Retinal pigment epithelial cell (primary cell): ENCODE results near the gene CGREF1.
"Not testable (repeated sequence)": the region's sequence is repeated elsewhere in the genome, so short reads cannot be mapped to it uniquely, and the experiment has no call there.

Source experiments
- DNase-seq: peaks from one replicate; pipeline ENCODE4 v3.0.0-alpha.2; 2010; ENCODE audit warnings: low read depth
- H3K4me3 ChIP-seq: 2 replicates; pipeline ENCODE4 v1.5.1; 2011; ENCODE audit warnings: mild to moderate bottlenecking, low read length, control low read depth, moderate library complexity
- TF ChIP-seq, protein P1 (sequence below): conservative IDR thresholded peaks from 2 replicates; pipeline ENCODE4 v1.5.1; 2011; ENCODE audit warnings: low read depth, low read length, control low read depth, inconsistent platforms

The CGREF1 gene

DNA sequence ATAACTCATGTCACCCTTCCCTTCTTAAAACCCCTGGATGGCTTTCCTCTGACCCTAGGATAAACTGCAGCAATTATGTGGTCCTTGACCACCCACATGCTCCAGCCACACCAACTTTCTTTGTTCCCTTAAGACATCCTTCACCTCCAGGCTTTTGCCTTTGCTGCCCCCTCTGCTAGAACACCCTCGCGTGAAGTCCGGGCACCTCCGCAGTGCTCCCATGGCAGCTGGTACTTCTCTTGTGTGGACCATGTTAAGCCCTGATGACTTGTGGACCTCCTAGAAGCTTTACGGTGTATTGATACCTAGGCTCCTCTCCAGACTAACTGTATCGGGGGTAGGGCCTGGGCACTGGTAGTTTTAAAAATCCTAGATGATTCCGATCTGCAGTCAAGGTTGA lies 3.9 kb upstream of the CGREF1 start:
- no peak overlapping the region for H3K4me3 ChIP-seq
- no peak for DNase-seq

DNA sequence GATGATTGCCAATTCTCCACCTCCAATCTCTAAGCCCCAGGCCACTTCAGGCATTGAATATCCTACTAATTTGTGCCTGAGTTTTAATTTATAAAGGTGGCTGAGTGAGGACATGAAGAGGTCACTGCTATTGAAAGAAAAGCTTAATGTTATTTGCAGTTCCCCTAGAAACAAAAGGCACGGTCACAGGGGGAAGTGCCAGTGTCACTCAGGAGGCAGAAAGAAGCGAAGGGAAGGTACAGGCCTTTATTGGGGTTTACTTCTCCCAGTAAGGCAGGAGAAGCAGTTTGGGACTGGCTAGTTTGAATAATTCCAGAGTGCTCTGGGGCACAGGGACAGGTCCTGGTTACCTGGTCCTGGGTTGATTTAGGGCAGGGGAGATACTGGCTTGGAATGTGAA lies 3.0 kb upstream of the CGREF1 start:
- TF ChIP-seq, protein P1, sequence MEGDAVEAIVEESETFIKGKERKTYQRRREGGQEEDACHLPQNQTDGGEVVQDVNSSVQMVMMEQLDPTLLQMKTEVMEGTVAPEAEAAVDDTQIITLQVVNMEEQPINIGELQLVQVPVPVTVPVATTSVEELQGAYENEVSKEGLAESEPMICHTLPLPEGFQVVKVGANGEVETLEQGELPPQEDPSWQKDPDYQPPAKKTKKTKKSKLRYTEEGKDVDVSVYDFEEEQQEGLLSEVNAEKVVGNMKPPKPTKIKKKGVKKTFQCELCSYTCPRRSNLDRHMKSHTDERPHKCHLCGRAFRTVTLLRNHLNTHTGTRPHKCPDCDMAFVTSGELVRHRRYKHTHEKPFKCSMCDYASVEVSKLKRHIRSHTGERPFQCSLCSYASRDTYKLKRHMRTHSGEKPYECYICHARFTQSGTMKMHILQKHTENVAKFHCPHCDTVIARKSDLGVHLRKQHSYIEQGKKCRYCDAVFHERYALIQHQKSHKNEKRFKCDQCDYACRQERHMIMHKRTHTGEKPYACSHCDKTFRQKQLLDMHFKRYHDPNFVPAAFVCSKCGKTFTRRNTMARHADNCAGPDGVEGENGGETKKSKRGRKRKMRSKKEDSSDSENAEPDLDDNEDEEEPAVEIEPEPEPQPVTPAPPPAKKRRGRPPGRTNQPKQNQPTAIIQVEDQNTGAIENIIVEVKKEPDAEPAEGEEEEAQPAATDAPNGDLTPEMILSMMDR: no peak
- H3K4me3 ChIP-seq: no peak overlapping the region
- no peak for DNase-seq

More for the DNA sequence above, 3.9 kb upstream of the CGREF1 start:
- TF ChIP-seq, protein P1: no peak

DNA sequence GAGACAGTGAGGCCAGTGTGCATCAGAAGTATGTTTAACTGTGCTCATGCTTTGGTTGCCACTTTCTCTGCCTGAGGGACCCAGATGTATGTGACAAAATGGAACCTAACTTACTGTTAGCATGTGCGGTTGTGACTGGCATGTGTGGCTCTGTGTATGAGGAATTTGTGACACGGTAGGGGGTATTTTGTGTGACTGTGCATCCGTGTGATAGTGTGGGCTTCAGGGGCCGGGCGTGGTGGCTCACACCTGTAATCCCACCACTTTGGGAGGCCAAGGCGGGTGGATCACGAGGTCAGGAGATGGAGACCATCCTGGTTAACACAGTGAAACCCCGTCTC lies 372 bp upstream of the CGREF1 start:
- not testable (repeated sequence) for DNase-seq
- H3K4me3 ChIP-seq: peak overlapping the region; percentile 46

DNA sequence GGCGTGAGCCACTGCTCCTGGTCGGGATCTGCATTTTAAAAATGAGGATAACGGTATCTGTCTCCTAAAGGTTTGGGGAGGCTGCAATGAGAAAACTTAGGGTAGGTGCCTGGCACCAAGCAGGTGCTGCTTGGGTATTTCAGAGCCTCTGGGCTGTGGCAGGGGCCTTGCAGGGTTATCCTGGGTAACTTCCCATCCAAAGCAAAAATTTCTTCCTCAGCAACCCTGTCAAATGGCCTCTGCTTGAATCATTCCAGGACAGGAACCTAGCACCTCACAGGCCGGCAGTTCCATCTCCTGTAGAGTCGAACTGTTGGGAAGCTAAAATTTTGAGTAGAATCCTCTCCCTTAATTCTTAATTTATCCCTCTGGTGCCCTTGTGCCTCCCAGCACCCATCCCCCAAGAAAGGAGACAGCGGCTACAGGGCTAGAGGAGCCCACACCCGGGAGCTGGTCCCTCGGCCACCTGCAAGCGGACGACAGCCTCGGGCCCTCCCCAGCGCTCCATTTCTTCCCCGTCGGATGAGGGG lies 868 bp downstream of the CGREF1 start:
- peak overlapping the region; percentile 50 for H3K4me3 ChIP-seq
- TF ChIP-seq, protein P1: no peak
- no peak for DNase-seq

DNA sequence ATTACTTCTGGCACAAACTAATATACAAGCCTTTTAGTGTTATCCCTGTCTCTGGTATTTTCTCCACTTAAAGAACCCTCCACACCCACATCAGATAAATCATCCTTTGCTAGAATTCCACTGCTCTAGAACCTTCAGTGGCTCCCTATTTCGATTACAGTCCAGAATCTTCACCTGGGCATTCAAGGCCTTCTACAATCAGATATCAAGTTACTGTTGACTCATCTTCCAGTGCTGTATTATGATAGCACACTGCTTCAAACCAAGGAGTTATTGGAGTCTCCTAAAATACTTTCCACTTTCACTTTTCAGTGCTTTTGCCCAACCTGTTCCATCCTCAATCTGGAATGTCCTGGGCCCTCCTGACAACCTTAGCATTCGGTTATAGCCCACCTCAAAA lies 3.4 kb downstream of the CGREF1 start:
- no peak for DNase-seq
- TF ChIP-seq, protein P1: no peak
- no peak overlapping the region for H3K4me3 ChIP-seq

DNA sequence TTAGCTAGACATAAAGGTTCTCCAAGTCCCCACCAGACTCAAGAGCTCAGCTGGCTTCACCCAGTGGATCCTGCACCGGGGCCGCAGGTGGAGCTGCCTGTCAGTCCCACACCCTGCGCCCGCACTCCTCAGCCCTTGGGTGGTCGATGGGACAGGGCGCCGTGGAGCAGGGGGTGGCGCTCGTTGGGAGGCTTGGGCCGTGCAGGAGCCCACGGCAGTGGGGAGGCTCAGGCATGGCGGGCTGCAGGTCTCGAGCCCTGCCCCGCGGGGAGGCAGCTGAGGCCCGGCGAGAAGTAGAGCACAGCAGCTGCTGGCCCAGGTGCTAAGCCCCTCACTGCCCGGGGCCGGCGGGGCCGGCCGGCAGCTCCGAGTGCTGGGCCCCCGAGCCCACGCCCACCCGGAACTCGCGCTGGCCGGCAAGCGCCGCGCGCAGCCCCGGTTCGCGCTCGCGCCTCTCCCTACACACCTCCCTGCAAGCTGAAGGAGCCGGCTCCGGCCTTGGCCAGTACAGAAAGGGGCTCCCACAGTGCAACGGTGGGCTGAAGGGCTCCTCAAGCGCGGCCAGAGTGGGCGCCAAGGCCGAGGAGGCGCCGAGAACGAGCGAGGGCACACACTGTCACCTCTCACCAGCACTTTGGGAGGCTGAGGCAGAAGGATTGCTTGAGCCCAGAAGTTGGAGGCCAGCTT lies 7.4 kb downstream of the CGREF1 start:
- not testable (repeated sequence) for DNase-seq, H3K4me3 ChIP-seq

DNA sequence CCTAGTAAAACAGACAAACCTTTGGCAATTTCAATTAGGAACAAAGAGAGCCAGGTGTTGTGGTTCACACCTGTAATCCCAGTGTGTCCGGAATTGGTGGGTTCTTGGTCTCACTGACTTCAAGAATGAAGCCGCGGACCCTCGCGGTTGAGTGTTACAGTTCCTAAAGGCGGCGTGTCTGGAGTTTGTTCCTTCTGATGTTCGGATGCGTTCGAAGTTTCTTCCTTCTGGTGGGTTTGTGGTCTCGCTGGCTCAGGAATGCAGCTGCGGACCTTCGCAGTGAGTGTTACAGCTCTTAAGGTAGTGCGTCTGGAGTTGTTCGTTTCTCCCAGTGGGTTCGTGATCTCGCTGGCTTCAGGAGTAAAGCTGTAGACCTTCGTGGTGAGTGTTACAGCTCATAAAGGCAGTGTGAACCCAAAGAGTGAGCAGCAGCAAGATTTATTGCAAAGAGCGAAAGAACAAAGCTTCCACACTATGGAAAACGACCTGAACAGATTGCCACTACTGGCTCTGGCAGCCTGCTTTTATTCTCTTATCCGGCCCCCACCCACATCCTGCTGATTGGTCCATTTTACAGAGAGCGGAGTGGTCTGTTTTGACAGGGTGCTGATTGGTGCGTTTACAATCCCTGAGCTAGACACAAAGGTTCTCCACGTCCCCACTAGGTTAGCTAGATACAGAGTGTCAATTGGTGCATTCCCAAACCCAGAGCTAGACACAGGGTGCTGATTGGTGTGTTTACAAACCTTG lies 8.2 kb downstream of the CGREF1 start:
- DNase-seq, H3K4me3 ChIP-seq: not testable (repeated sequence)

DNA sequence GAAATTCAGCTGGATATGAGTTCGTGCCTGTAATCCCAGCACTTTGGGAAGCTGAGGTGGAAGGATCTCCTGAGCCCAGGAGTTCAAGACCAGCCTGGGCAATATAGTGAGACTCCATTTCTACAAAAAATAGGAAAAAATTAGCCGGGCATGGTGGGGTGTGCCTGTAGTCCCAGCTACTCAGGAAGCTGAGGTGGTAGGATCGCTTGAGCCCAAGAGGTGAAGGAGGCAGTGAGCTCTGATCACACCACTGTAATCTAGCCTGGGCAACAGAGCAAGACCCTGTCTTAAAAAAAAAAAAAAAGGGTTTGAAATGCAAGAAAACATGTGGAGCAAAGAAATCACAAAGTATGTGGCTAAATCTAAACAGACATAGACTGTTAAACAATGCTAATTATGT lies 9.8 kb downstream of the CGREF1 start:
- H3K4me3 ChIP-seq: no peak overlapping the region
- no peak for DNase-seq
- TF ChIP-seq, protein P1: no peak
